Sigmoid colon (tissue), 7 donors: ENCODE results near the gene TRIM2. TPM values are rescaled to one million over a fixed set of nuclear protein-coding genes. Genes with fewer than 3 reads are reported as not detected.

Experiments
- DNase-seq: peaks from one replicate; pipeline ENCODE4 v3.0.0-alpha.2; 2019
- H3K27ac ChIP-seq, 4 donors: fragments of 200-600 bp; sonication (generic); one replicate each; pipeline ENCODE4 v1.5.1; 2016 to 2019; ENCODE audit warnings: mild to moderate bottlenecking in 1 of 4
- H3K27me3 ChIP-seq, 3 donors: fragments of 200-600 bp; sonication (generic); one replicate each; pipeline ENCODE4 v1.5.1; 2019; ENCODE audit warnings: mild to moderate bottlenecking in 1 of 3
- H3K36me3 ChIP-seq, 4 donors: fragments of 200-600 bp; sonication (generic); one replicate each; pipeline ENCODE4 v1.5.1; 2016 to 2019
- H3K4me1 ChIP-seq, 4 donors: fragments of 200-600 bp; sonication (generic); one replicate each; pipeline ENCODE4 v1.5.1; 2017 to 2019
- H3K4me3 ChIP-seq, 4 donors: fragments of 200-600 bp; sonication (generic); one replicate each; pipeline ENCODE4 v1.5.1; 2017 to 2019; ENCODE audit warnings: mild to moderate bottlenecking in 2 of 4, moderate library complexity in 1 of 4
- H3K9me3 ChIP-seq, 4 donors: fragments of 200-600 bp in 3 of 4; sonication (generic) in 3 of 4; one replicate each; pipeline versions ENCODE4 v1.5.1 to v1.6.1; 2013 to 2019
- CTCF ChIP-seq, 4 experiments: fragments of 450-650 bp in 3 of 4; fragments of 200-600 bp in 1 of 4; IDR thresholded peaks; one replicate each; pipeline ENCODE4 v1.5.1; 2016 to 2019; ENCODE audit warnings: antibody characterized with exemption in 4 of 4, mild to moderate bottlenecking in 3 of 4, moderate library complexity in 2 of 4
- EP300 ChIP-seq, 4 donors: sonication (generic); formaldehyde crosslinking; IDR thresholded peaks; one replicate each; pipeline ENCODE4 v1.6.1; 2017; ENCODE audit warnings: antibody characterized with exemption in 4 of 4
- POLR2A ChIP-seq, 2 donors: fragments of 450-650 bp; IDR thresholded peaks; one replicate each; pipeline ENCODE4 v1.6.1; 2016; ENCODE audit warnings: antibody characterized with exemption in 2 of 2, mild to moderate bottlenecking in 2 of 2, moderate library complexity in 2 of 2
- POLR2AphosphoS5 ChIP-seq, 4 donors: sonication (generic); formaldehyde crosslinking; IDR thresholded peaks; one replicate each; pipeline ENCODE4 v1.6.1; 2017; ENCODE audit warnings: antibody characterized with exemption in 4 of 4
- WGBS, 2 donors: extraction: QIAGEN DNeasy Blood & Tissue Kit; methylation state at CpG; one replicate each; pipeline ENCODE4 v1.1.7; 2013; 5-methylcytosine and 5-hydroxymethylcytosine counted together
- intact Hi-C: fragments of 100-400 bp; cut with DNase I; formaldehyde crosslinking; loops from one replicate; pipeline ENCODE4 v1.15.1; 2023
- polyA plus RNA-seq, 3 donors: library from polyadenylated mRNA; stranded (reverse); fragments of 200-250 nt; gene quantifications; one replicate each; pipeline ENCODE4 v1.2.3, GENCODE V29; 2013
- total RNA-seq, 4 donors: library from RNA; depleted of rRNA; stranded (reverse); fragments of >200 nt; gene quantifications; one replicate each; pipeline ENCODE4 v1.1.0, GENCODE V29; 2016
- donor health status: healthy with polysubstance abuse.
- donor health status: Bipolar disorder and iron deficiency.
- donor health status: healthy.

TRIM2 gene
- total and polyA plus RNA-seq, 7 donors, result 19.8 to 51.7 (median 31.6) TPM

- Histone ChIP-seq H3K9me3 (peaks cover 0 to 6% (median 0%) of the 10 kb centered on the region in 4 donors), H3K4me3 (no peak overlapping the region), H3K4me1 (peaks cover 0 to 14% (median 10%) of the 10 kb centered on the region in 4 donors), H3K36me3 (peaks cover 0 to 26% (median 3%) of the 10 kb centered on the region in 4 donors), H3K27ac (no peak overlapping the region), H3K27me3 (no peaks in the 10 kb centered on the region)
- intact Hi-C loops, result no loop called here
- no peak for DNase-seq
- WGBS, 2 donors, result 72 to 87% methylated on average over 1 of the region's 1 CpG
- TF ChIP-seq CTCF (IDR thresholded peaks at IDR 0.05) (no peak), EP300 (IDR thresholded peaks at IDR 0.05) (no peak), POLR2AphosphoS5 (IDR thresholded peaks at IDR 0.05) (no peak), POLR2A (IDR thresholded peaks at IDR 0.05) (no peak)
These were observed 77.2 kb downstream of the TRIM2 start for GRCh38 chr4:153281476-153281875.

- no peak for DNase-seq
- Histone ChIP-seq H3K4me3 (no peak overlapping the region), H3K4me1 (peaks cover 0 to 8% (median 6%) of the 10 kb centered on the region in 4 donors), H3K9me3 (peaks cover 0 to 6% (median 0%) of the 10 kb centered on the region in 4 donors), H3K27ac (no peak overlapping the region), H3K36me3 (peaks cover 0 to 25% (median 3%) of the 10 kb centered on the region in 4 donors), H3K27me3 (no peaks in the 10 kb centered on the region)
- intact Hi-C loops, result no loop called here
- WGBS, 2 donors, result 96% methylated on average over 4 of the region's 4 CpGs
- TF ChIP-seq POLR2AphosphoS5 (IDR thresholded peaks at IDR 0.05), result no peak
- no peak for TF ChIP-seq CTCF (IDR thresholded peaks at IDR 0.05)
- no peak for TF ChIP-seq POLR2A (IDR thresholded peaks at IDR 0.05)
- TF ChIP-seq EP300 (IDR thresholded peaks at IDR 0.05), result no peak
These were observed 77.8 kb downstream of the TRIM2 start for GRCh38 chr4:153282023-153282422.

GRCh38 chr4:153283260-153283659, 79.0 kb downstream of the TRIM2 start:
- peaks cover 0 to 25% (median 3%) of the 10 kb centered on the region in 4 donors for H3K36me3 ChIP-seq
- TF ChIP-seq POLR2A (IDR thresholded peaks at IDR 0.05) (no peak), CTCF (IDR thresholded peaks at IDR 0.05) (no peak)
- H3K4me3 ChIP-seq, result no peak overlapping the region
- no peak for DNase-seq
- 96 to 98% methylated on average over 3 of the region's 3 CpGs for WGBS, 2 donors
- no peak overlapping the region for H3K27ac ChIP-seq
- intact Hi-C loops, result no loop called here
- H3K27me3 ChIP-seq, result no peaks in the 10 kb centered on the region
- H3K9me3 ChIP-seq, result peaks cover 0 to 6% (median 0%) of the 10 kb centered on the region in 4 donors
- no peaks in the 10 kb centered on the region for H3K4me1 ChIP-seq

GRCh38 chr4:153290134-153290533, 85.9 kb downstream of the TRIM2 start:
- TF ChIP-seq CTCF (IDR thresholded peaks at IDR 0.05) (no peak), EP300 (IDR thresholded peaks at IDR 0.05) (no peak), POLR2A (IDR thresholded peaks at IDR 0.05) (no peak), POLR2AphosphoS5 (IDR thresholded peaks at IDR 0.05) (no peak)
- Histone ChIP-seq H3K36me3 (no peaks in the 10 kb centered on the region), H3K27me3 (no peaks in the 10 kb centered on the region), H3K4me3 (no peak overlapping the region), H3K27ac (no peak overlapping the region), H3K4me1 (peaks cover 0 to 26% (median 20%) of the 10 kb centered on the region in 4 donors), H3K9me3 (peaks cover 0 to 2% (median 0%) of the 10 kb centered on the region in 4 donors)
- DNase-seq, result no peak
- intact Hi-C loops, result no loop called here
- 87 to 95% methylated on average over 3 of the region's 3 CpGs for WGBS, 2 donors

GRCh38 chr4:153291562-153291961, 87.3 kb downstream of the TRIM2 start:
- Histone ChIP-seq H3K9me3 (peaks cover 0 to 2% (median 0%) of the 10 kb centered on the region in 4 donors), H3K36me3 (no peaks in the 10 kb centered on the region), H3K4me3 (no peak overlapping the region), H3K27me3 (no peaks in the 10 kb centered on the region), H3K27ac (no peak overlapping the region), H3K4me1 (peaks cover 0 to 41% (median 34%) of the 10 kb centered on the region in 4 donors)
- intact Hi-C loops, result no loop called here
- 66 to 84% methylated on average over 2 of the region's 2 CpGs for WGBS, 2 donors
- no peak for TF ChIP-seq EP300 (IDR thresholded peaks at IDR 0.05)
- no peak for TF ChIP-seq POLR2A (IDR thresholded peaks at IDR 0.05)
- no peak for TF ChIP-seq CTCF (IDR thresholded peaks at IDR 0.05)
- no peak for TF ChIP-seq POLR2AphosphoS5 (IDR thresholded peaks at IDR 0.05)
- no peak for DNase-seq
